Ovary (tissue), 9 donors: ENCODE measurements around the gene KIF23. TPM values are rescaled to one million over a fixed set of nuclear protein-coding genes. Genes with fewer than 3 reads are reported as not detected.

ENCODE experiments used
- DNase-seq, 5 donors: peaks; one replicate each; pipeline ENCODE4 v3.0.0-alpha.2; 2019 to 2020
- H3K27ac ChIP-seq, 2 donors: fragments of 200-600 bp; one replicate each; pipeline versions ENCODE4 v1.5.1 to v1.8.0; 2019 to 2022
- H3K27me3 ChIP-seq: fragments of 200-600 bp; one replicate; pipeline ENCODE4 v1.8.0; 2022
- H3K36me3 ChIP-seq: fragments of 200-600 bp; sonication (generic); one replicate; pipeline ENCODE4 v1.5.1; 2019
- H3K4me1 ChIP-seq: one replicate; pipeline ENCODE4 v1.8.1; 2013; ENCODE audit warnings: mild to moderate bottlenecking, moderate library complexity; ENCODE audit not compliant: insufficient read depth
- H3K4me3 ChIP-seq: fragments of 200-600 bp; sonication (generic); one replicate; pipeline ENCODE4 v1.5.1; 2017
- H3K9me3 ChIP-seq, 2 donors: fragments of 200-600 bp in 1 of 2; sonication (generic) in 1 of 2; one replicate each; pipeline versions ENCODE4 v1.5.1 to v1.8.1; 2013 to 2019; ENCODE audit warnings: mild to moderate bottlenecking in 1 of 2, moderate library complexity in 1 of 2
- CTCF ChIP-seq, 3 donors: fragments of 450-650 bp in 2 of 3; fragments of 200-600 bp in 1 of 3; IDR thresholded peaks; one replicate each; pipeline versions ENCODE4 v1.5.1 to v1.8.0; 2016 to 2022; ENCODE audit warnings: antibody characterized with exemption in 3 of 3, mild to moderate bottlenecking in 1 of 3
- EP300 ChIP-seq: sonication (generic); formaldehyde crosslinking; IDR thresholded peaks from one replicate; pipeline ENCODE4 v1.6.1; 2017; ENCODE audit warnings: antibody characterized with exemption
- POLR2A ChIP-seq: fragments of 450-650 bp; IDR thresholded peaks from one replicate; pipeline ENCODE4 v1.6.1; 2017; ENCODE audit warnings: antibody characterized with exemption, mild to moderate bottlenecking, moderate library complexity
- WGBS, 3 donors: extraction: QIAGEN DNeasy Blood & Tissue Kit in 1 of 3; methylation state at CpG; one replicate each; pipeline versions ENCODE4 v1.1.5 to v1.1.7; 2013 to 2017; 5-methylcytosine and 5-hydroxymethylcytosine counted together
- intact Hi-C, 4 donors: fragments of 100-400 bp; cut with DNase I; formaldehyde crosslinking; loops; one replicate each; pipeline versions ENCODE4 v1.11.0 to v1.15.1; 2022 to 2023
- polyA plus RNA-seq, 2 donors: library from polyadenylated mRNA; stranded (reverse); fragments of 200-250 nt in 1 of 2; fragments of 350-450 nt in 1 of 2; fragmentation: Illumina TruSeq in 1 of 2; extraction: RNeasy Lipid Tissue Mini Kit (QIAGEN cat#74804) in 1 of 2; gene quantifications; one replicate each; pipeline ENCODE4 v1.2.3, GENCODE V29; 2013 to 2014
- total RNA-seq, 7 donors: library from RNA; depleted of rRNA in 2 of 7; stranded (reverse); fragments of >200 nt in 2 of 7; fragmentation: NEBNext Ultra II Directional in 3 of 7; extraction: Animal tissue kit (Norgen Biotek cat#: 25700) in 3 of 7; gene quantifications; one replicate each; pipeline versions ENCODE4 v1.1.0 to v1.2.4, GENCODE V29; 2016 to 2023
- donor health status: DM: no; HTN: no; CAD: no; lungs with moderate emphysema.
- donor health status: DM: no; HTN: no; CAD: no.
- donor health status: Bipolar disorder and iron deficiency.
- donor health status: DM: yes; HTN: yes; CAD: no.
- donor health status: DM: no; HTN: no; CAD: no.
- donor health status: DM: yes; HTN: yes; CAD: no.

The KIF23 gene
- total and polyA plus RNA-seq, 9 donors = 0.51 to 3.1 (median 1.0) TPM

GRCh38 chr15:69384626-69385598 lies 29.2 kb upstream of the KIF23 start:
- H3K4me1 ChIP-seq = no peaks in the 10 kb centered on the region
- no peaks in the 10 kb centered on the region for H3K27me3 ChIP-seq
- TF ChIP-seq EP300 (no peak), POLR2A (no peak), CTCF (IDR thresholded peaks at IDR 0.05) (no peak)
- no peak for DNase-seq
- H3K4me3 ChIP-seq = no peak overlapping the region
- 86 to 92% (median 91%) methylated on average over 12 of the region's 12 CpGs for WGBS, 3 donors
- intact Hi-C loops = loop anchor here in 1 of 4 donors (10.0 kb wide), 1 partner anchor 240 kb away; no protein-coding TSS in a partner anchor
- no peak overlapping the region for H3K27ac ChIP-seq
- H3K36me3 ChIP-seq = no peaks in the 10 kb centered on the region
- H3K9me3 ChIP-seq = no peaks in the 10 kb centered on the region

GRCh38 chr15:69385831-69386230 lies 28.3 kb upstream of the KIF23 start:
- Histone ChIP-seq H3K4me1 (no peaks in the 10 kb centered on the region), H3K4me3 (no peak overlapping the region), H3K27me3 (no peaks in the 10 kb centered on the region), H3K27ac (no peak overlapping the region), H3K9me3 (no peaks in the 10 kb centered on the region), H3K36me3 (no peaks in the 10 kb centered on the region)
- intact Hi-C loops = loop anchor here in 1 of 4 donors (10.0 kb wide), 1 partner anchor 241 kb away; no protein-coding TSS in a partner anchor
- TF ChIP-seq EP300 (no peak), POLR2A (no peak), CTCF (IDR thresholded peaks at IDR 0.05) (no peak)
- WGBS, 3 donors = 95 to 97% (median 96%) methylated on average over 2 of the region's 2 CpGs
- no peak for DNase-seq

- intact Hi-C loops = loop anchor here in 1 of 4 donors (10.0 kb wide), 1 partner anchor 241 kb away; no protein-coding TSS in a partner anchor
- WGBS, 3 donors = 73 to 81% (median 75%) methylated on average over 7 of the region's 7 CpGs
- Histone ChIP-seq H3K4me1 (no peaks in the 10 kb centered on the region), H3K4me3 (no peak overlapping the region), H3K27me3 (no peaks in the 10 kb centered on the region), H3K36me3 (no peaks in the 10 kb centered on the region), H3K27ac (no peak overlapping the region), H3K9me3 (no peaks in the 10 kb centered on the region)
- TF ChIP-seq POLR2A (no peak), EP300 (no peak), CTCF (IDR thresholded peaks at IDR 0.05) (no peak)
- no peak for DNase-seq
Observed at GRCh38 chr15:69386284-69386683, 27.9 kb upstream of the KIF23 start.

- intact Hi-C loops = loop anchor here in 1 of 4 donors (10.0 kb wide), 1 partner anchor 243 kb away; no protein-coding TSS in a partner anchor
- 63 to 74% (median 68%) methylated on average over 6 of the region's 6 CpGs for WGBS, 3 donors
- DNase-seq = no peak
Observed at GRCh38 chr15:69388260-69388705, 25.9 kb upstream of the KIF23 start.

More at GRCh38 chr15:69388260-69388705, 25.9 kb upstream of the KIF23 start:
- Histone ChIP-seq H3K36me3 (no peaks in the 10 kb centered on the region), H3K27ac (no peak overlapping the region), H3K9me3 (no peaks in the 10 kb centered on the region), H3K4me1 (no peaks in the 10 kb centered on the region), H3K4me3 (no peak overlapping the region), H3K27me3 (no peaks in the 10 kb centered on the region)
- TF ChIP-seq EP300 (no peak), POLR2A (no peak), CTCF (IDR thresholded peaks at IDR 0.05) (no peak)
